ENCODE results near the gene HERC4.

Gene HERC4, protein sequence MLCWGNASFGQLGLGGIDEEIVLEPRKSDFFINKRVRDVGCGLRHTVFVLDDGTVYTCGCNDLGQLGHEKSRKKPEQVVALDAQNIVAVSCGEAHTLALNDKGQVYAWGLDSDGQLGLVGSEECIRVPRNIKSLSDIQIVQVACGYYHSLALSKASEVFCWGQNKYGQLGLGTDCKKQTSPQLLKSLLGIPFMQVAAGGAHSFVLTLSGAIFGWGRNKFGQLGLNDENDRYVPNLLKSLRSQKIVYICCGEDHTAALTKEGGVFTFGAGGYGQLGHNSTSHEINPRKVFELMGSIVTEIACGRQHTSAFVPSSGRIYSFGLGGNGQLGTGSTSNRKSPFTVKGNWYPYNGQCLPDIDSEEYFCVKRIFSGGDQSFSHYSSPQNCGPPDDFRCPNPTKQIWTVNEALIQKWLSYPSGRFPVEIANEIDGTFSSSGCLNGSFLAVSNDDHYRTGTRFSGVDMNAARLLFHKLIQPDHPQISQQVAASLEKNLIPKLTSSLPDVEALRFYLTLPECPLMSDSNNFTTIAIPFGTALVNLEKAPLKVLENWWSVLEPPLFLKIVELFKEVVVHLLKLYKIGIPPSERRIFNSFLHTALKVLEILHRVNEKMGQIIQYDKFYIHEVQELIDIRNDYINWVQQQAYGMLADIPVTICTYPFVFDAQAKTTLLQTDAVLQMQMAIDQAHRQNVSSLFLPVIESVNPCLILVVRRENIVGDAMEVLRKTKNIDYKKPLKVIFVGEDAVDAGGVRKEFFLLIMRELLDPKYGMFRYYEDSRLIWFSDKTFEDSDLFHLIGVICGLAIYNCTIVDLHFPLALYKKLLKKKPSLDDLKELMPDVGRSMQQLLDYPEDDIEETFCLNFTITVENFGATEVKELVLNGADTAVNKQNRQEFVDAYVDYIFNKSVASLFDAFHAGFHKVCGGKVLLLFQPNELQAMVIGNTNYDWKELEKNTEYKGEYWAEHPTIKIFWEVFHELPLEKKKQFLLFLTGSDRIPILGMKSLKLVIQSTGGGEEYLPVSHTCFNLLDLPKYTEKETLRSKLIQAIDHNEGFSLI

GRCh38 chr10:68074775-68075549 lies at the start of gene HERC4:
Gene HERC4 (minus strand): TSS chr10:68075283. CDS start chr10:68073108, 2,175 bp downstream.
- no peak for TF ChIP-seq CTCF (IDR thresholded peaks at IDR 0.05; ENCODE audit: low read depth, low read length, missing control alignments)
- peak within 1 kb of the TSS; percentile 93 for H3K4me3 ChIP-seq (replicated peaks; ENCODE audit: low read depth, low read length)
- DNase-seq (ENCODE audit: extremely low read depth, low read depth), result peak; percentile 65

- TF ChIP-seq CTCF (IDR thresholded peaks at IDR 0.05; ENCODE audit: low read depth, low read length, missing control alignments), result no peak
- DNase-seq (ENCODE audit: extremely low read depth, low read depth), result no peak
- no peak overlapping the region for H3K4me3 ChIP-seq (replicated peaks; ENCODE audit: low read depth, low read length)
These were observed 49.6 kb upstream of the HERC4 start for GRCh38 chr10:68124718-68125117.

- DNase-seq (ENCODE audit: extremely low read depth, low read depth), result no peak
- no peak for TF ChIP-seq CTCF (IDR thresholded peaks at IDR 0.05; ENCODE audit: low read depth, low read length, missing control alignments)
- H3K4me3 ChIP-seq (replicated peaks; ENCODE audit: low read depth, low read length), result no peak overlapping the region
These were observed 46.8 kb upstream of the HERC4 start for GRCh38 chr10:68121852-68122251.

GRCh38 chr10:68121020-68121743 lies 46.1 kb upstream of the HERC4 start:
- DNase-seq (ENCODE audit: extremely low read depth, low read depth), result no peak
- no peak for TF ChIP-seq CTCF (IDR thresholded peaks at IDR 0.05; ENCODE audit: low read depth, low read length, missing control alignments)
- H3K4me3 ChIP-seq (replicated peaks; ENCODE audit: low read depth, low read length), result no peak overlapping the region

GRCh38 chr10:68118657-68119056 lies 43.6 kb upstream of the HERC4 start:
- no peak overlapping the region for H3K4me3 ChIP-seq (replicated peaks; ENCODE audit: low read depth, low read length)
- TF ChIP-seq CTCF (IDR thresholded peaks at IDR 0.05; ENCODE audit: low read depth, low read length, missing control alignments), result no peak
- DNase-seq (ENCODE audit: extremely low read depth, low read depth), result no peak
